Measurements from ENCODE around the gene TM7SF2.

- TF ChIP-seq, protein P1, sequence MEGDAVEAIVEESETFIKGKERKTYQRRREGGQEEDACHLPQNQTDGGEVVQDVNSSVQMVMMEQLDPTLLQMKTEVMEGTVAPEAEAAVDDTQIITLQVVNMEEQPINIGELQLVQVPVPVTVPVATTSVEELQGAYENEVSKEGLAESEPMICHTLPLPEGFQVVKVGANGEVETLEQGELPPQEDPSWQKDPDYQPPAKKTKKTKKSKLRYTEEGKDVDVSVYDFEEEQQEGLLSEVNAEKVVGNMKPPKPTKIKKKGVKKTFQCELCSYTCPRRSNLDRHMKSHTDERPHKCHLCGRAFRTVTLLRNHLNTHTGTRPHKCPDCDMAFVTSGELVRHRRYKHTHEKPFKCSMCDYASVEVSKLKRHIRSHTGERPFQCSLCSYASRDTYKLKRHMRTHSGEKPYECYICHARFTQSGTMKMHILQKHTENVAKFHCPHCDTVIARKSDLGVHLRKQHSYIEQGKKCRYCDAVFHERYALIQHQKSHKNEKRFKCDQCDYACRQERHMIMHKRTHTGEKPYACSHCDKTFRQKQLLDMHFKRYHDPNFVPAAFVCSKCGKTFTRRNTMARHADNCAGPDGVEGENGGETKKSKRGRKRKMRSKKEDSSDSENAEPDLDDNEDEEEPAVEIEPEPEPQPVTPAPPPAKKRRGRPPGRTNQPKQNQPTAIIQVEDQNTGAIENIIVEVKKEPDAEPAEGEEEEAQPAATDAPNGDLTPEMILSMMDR (IDR thresholded peaks at IDR 0.05 in 4 of 5, conservative IDR thresholded peaks at IDR 0.05 in 1 of 5): no peak
- TF ChIP-seq POLR2A (IDR thresholded peaks at IDR 0.05): no peak
Observed at GRCh38 chr11:65085446-65085845, 26.2 kb upstream of the TM7SF2 start.

Data from gastrocnemius medialis (tissue), 4 donors.